ENCODE measurements around the gene DOCK2.

DOCK2 gene

GRCh38 chr5:170131235-170131634 is 494.2 kb downstream of the DOCK2 start:
- DNase-seq (ENCODE audit: low spot score): no peak

GRCh38 chr5:170132269-170132975 is 495.3 kb downstream of the DOCK2 start:
- DNase-seq (ENCODE audit: low spot score): no peak
